Activated CD4-positive, alpha-beta T cell treated with anti-CD3 and anti-CD28 coated beads for 48 hours (primary cell): ENCODE data around the gene IL11.
"Not testable (repeated sequence)": the region's sequence is repeated elsewhere in the genome, so short reads cannot be mapped to it uniquely, and the experiment has no call there.

Experiments
- DNase-seq: peaks from one replicate; pipeline ENCODE4 v3.0.0-alpha.2; 2020

The IL11 gene

GRCh38 chr19:55348317-55349034 is 21.8 kb downstream of the IL11 start:
- DNase-seq, result no peak

DNA sequence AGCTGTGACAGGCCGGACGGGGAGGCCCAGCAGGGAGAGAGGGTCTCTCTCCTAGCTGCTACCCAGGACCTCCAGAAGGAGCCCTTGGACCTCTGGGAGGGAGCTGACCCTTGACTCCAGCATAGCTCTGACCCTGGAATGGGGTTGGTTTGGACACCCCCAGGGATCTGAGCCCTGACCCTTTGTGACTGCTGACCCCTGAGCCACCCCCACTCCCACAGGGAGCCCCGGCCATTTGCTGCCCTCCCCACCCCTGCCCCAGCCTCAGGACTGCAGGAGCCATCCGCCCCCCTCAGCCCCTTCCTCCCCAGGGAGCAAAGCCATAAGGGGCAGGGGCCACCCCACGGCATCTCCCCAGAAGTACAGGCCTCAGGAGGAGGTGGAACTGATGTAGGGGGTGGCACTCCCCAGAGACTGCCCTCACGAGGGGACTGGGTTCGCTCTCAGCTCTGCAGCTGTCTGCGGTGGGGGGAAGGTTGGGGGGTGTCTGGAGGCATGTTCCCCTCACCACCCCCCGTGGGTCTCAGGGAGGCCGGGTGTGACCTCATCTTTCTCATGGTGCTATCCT is 22.7 kb downstream of the IL11 start:
- DNase-seq, result no peak

DNA sequence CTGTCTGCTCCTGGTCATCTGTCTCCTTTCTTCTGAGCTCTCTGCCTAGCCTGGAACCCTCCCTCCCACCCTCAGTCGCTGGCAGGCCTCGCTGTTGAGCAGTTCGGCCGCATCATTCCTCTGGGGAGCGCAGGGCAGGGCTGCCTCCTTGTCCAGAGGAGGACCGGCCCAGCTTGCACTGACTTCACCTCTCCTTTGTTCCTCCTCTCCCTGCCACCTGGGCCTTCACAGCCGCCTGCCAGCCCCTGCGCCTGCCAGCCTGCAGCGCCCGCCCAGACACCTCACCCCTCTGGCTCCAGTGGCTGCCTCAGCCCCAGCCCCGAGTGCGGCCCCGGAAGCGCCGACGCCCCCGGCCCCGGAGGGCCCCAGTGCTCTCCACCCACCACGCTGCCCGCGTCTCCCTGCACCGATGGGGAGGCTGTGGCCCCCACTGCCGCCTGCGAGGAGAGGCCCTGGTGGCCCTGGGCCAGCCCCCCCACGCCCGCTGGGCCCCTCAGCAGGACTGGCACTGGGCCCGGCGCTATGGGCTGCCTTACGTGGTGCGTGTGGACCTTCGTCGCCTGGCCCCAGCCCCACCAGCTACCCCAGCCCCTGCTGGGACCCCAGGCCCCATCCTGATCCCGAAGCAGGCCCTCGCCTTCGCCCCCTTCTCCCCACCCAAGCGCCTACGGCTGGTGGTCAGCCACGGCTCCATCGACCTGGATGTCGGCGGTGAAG is 23.4 kb downstream of the IL11 start:
- no peak for DNase-seq

GRCh38 chr19:55345818-55346724 is 24.2 kb downstream of the IL11 start:
- no peak for DNase-seq

DNA sequence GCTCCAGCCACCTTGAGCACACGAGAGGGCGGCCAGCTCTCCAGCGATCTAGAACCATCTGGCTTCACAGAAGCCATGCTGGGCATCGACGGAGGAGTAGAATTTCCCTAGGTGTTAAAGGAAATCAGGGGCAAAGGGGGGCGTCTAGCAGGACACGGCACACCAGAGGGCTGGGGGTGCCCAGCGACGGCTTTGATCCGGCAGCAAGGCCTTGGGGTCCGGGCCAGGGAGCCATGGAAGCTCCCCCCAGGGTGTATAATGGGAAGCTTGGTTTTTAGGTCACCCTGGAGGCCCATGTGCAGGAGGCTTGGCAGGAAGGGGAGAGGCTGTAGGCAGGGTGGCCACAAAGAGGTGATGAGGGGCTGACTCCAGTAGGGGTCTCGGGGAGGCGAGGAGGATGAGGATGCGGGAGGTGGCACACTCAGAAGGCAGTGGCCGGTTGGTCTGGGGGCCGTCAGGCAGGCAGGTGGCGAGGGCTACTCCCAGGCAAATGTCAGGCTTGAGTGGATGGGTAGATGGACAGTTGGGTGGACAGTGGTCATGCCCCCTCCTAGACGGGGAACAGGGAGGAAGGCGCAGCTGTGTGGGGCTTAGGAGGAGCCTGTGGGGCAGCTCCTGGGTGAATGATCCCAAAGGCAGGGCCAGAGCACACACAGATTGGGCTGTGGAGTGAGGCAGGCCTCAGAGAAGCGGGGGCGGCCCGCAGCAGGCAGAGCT is 25.0 kb downstream of the IL11 start:
- DNase-seq, result no peak

DNA sequence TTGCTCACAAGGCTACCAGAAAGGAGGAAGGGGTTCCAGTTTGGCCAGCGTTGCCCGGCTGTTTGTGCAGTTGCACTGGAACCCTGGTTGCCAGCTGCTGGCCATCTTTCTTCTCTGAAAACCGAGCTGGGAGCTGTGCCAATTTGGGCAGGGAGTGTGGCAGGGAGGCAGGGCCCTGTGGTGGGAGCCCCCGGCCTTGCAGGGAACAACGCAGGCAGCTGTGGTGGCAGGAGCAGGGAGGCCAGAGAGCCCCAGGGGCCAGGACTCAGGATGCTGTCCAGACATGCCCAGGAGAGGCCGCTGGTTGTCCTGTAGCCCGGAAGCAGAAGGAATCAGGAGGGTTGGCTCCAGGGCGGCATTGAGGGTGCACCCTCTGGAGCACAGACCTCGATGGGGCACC is 25.8 kb downstream of the IL11 start:
- no peak for DNase-seq

GRCh38 chr19:55341595-55342531 is 28.4 kb downstream of the IL11 start:
- no peak for DNase-seq

DNA sequence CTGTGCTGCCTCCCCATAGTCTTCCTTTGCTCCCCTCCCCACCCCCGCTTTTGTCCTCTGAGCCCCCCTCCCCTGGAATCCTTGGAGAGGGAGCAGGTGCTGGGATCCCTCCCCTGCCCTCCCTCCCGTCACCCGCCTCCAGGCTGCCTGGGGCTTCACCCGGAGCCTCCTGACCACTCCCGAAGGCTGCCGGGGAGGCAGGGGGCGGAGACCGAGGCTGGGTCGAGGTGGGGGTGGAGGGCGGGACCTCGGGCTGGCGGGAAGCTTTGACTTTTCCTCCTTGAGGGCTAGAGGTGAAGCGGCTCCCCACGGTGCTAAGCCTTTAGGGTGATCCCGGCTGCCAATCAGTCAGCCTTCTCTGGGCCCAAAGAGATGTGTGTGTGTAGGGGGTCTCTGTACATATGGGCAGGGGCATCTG is 29.1 kb downstream of the IL11 start:
- peak; percentile 82 for DNase-seq

- peak; percentile 45 for DNase-seq
Measured at GRCh38 chr19:55340784-55341147, 29.5 kb downstream of the IL11 start.

DNA sequence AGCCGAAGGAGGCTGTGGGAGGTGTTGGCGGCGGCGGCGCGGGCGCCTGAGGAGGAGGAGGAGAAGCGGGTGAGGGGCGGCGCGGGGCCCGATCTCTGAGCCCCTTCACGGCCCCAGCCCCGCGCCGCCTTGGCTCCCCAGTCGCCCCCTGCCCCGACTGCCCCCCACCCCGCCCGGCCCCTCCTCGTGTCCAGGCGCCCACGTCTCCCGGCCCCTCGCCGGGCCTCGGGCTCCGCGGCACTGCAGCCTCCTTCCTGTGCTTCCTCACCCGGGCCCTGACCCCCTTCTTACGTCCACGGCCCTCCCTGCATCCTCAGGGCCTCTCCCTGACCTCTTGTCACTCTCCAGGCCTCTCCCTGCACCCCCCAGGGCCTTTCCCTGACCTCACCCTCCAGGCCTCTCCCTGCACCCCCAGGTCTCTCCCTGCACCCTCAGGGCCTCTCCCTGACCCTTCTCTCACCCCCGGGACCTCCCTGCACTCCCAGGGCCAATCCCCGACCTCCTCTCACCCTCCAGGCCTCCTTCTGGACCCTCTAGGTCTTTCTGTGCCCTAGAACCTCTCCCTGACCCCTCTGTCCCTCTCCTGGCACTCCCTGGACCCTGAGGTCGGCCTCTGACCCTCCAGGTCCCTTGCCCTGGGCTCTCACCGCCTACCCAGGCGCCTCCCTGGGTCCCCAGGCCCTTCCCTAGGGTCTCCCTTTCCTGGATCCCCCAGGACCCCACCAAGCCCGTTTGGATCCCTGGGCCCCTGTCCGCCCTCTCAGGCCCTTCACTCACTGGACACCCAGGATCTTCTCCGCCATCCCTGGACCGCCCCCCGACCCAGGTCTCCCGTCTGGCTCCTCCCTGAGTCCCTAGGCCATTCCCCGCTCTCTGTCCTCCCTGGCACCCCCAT is 30.1 kb downstream of the IL11 start:
- DNase-seq, result peak; percentile 19

DNA sequence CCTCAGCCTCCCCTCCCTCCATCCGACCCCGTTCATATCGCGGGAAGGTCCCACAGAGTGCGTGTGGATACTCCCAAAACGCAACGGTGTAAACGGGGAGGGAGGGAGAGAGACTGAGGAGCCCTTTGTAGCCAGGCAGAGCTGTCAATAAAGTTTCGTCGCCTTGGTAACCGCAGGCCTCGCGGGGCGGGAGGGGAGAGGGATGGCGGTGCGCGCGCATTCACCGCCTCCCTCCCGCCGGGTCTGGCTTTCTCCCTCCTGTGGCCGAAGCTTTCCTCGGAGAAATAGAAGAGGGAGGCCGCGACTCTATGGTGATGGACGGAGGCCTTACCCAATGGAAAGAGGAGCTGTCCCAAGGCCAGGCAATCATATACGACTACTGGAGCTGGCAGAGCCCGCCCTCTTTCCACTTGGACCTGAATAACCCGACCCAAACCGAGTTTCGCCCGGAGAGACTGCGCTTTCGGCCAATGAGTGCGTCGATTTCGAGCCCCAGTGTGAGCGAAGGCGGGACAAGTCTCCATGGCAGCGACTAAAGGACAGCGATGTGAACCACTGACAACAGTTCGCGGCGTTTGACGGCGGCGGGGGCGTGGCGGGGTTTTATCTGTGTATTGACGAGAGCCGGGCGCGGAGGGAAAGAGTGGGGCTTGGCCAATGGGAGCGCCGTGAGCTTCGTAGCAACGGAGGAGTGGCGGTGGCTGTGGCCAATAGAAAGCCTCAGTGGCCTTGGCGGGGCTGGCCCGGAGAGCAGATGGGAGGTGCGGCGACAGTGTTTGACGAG is 31.0 kb downstream of the IL11 start, which contains the start of gene KMT5C:
KMT5C (plus strand) TSS at position 772 of the 784 bp plus-strand sequence. CDS start 2,061 bp downstream, outside the sequence.
- DNase-seq, result peak; percentile 100

GRCh38 chr19:55336101-55336500 is 34.2 kb downstream of the IL11 start:
- DNase-seq, result no peak

DNA sequence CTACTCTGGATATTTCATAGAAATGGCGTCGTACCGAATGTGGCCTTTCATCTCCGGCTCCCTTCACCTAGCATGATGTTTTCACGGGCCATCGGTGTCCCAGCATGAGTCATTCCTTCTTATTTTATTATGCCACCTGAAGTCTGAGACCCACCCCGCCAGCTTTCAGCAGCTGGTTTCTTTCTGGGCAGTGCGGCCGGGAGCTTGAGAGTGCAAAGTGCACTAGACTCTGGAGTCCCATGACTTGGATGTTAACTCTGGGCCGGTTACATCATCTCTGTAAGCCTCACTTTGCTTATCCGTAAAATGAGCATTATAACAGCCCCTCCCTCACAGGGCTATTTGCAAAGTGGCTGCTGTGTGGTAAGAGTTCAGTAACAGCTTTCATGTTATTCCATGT is 36.4 kb downstream of the IL11 start:
- DNase-seq, result no peak

DNA sequence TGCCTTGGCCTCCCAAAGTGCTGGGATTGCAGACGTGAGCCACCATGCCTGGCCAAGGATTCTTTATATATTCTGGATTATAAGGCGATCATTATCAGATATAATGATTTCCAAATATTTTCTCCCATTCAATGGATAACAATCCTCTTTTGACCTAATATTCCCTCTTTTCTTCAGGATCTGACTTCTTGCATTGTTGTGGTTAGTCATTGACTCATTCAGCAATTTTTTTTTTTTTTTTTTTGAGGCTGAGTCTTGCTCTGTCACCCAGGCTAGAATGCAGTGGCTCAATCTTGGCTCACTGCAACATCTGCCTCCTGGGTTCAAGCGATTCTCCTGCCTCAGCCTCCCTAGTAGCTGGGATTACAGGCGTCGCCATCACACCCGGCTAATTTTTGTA is 40.5 kb downstream of the IL11 start:
- not testable (repeated sequence) for DNase-seq

DNA sequence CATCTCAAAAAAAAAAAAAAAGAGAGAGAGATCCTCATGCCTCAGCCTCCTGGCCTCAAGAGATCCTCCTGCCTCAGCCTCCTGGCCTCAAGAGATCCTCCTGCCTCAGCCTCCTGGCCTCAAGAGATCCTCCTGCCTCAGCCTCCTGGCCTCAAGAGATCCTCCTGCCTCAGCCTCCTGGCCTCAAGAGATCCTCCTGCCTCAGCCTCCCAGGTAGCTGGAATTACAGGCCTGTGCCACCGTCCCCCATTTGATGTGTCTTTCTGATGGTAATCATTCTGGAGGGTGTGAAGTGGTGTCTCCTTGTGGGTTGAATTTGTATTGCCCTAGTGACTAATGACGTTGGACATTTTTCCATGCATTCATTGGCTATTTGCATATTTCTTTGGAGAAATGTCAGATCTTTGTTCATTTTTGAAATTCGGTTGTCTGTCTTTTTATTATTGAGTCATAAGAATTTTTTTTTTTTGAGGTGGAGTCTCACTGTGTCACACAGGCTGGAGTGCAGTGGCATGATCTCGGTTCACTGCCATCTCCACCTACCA is 41.4 kb downstream of the IL11 start:
- not testable (repeated sequence) for DNase-seq

DNA sequence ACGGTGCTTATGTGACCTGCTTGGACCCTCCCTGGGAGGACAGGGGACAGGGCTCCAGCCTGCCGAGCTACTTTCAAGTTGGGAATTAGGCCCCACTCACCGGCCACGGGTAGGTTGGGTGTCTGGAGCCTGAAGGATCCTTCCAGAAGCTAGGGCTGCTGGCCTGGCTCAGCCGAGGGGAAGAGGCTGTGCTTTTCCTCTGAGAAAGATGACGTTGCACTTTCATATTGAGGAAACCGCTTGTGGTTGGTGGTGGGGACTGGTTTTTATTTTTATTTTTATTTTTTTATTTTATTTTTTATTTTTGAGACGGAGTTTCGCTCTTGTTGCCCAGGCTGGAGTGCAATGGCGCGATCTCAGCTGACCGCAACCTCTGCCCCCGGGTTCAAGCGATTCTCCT is 45.1 kb downstream of the IL11 start, which contains the start of gene TMEM150B:
TMEM150B (minus strand) TSS at position 170 of the 400 bp plus-strand sequence. CDS start 4,305 bp downstream, outside the sequence.
- DNase-seq, result no peak

DNA sequence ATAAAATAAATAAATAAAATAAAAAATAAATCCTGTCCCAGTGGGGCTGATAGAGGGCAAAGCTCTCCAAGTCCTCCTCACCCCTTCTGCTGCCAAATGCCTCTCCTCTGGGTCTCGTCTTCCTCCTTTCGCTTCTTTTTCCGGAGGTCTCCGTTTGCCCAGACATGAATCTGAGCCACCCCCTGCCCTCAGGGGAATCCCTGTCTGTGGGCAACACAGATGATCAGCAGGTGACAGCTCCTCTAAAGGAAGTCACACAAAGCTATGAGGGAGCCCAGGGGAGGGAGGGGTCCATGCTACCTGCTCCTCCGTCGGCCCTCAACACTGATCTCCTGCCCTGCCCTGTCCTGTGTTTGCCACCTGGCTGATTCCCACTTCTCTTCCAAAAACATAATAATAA is 45.6 kb downstream of the IL11 start:
- DNase-seq, result no peak

- DNase-seq, result no peak
Measured at GRCh38 chr19:55322204-55322885, 47.9 kb downstream of the IL11 start.
